SK-N-SH treated with all-trans-retinoic acid at 6 μM for 48 hours (cell line): Measurements from ENCODE around the gene MEGF9.

Experiments used
- ATAC-seq: fragments of 200-7000 bp; cut with Tn5 transposase; 3 replicates; pipeline ENCODE4 v1.9.1; 2020; ENCODE audit warnings: mild to moderate bottlenecking, moderate library complexity
- ARNTL ChIP-seq: fragments of 450-650 bp; formaldehyde crosslinking; IDR thresholded peaks from 2 replicates; pipeline ENCODE4 v1.5.0; 2020; ENCODE audit warnings: low read depth, mild to moderate bottlenecking, moderate library complexity, borderline replicate concordance
- BACH2 ChIP-seq: fragments of 250-450 bp; sonication (Bioruptor Pico); IDR thresholded peaks from 2 replicates; pipeline ENCODE4 v1.9.0; 2021; ENCODE audit warnings: mild to moderate bottlenecking, borderline replicate concordance
- CREB5 ChIP-seq: fragments of 250-450 bp; sonication (Bioruptor Pico); IDR thresholded peaks from 2 replicates; pipeline ENCODE4 v1.5.1; 2020; ENCODE audit warnings: low read depth, mild to moderate bottlenecking, moderate library complexity
- CSDC2 ChIP-seq: fragments of 250-450 bp; sonication (Bioruptor Pico); IDR thresholded peaks from 2 replicates; pipeline ENCODE4 v1.5.0; 2020; ENCODE audit warnings: mild to moderate bottlenecking, moderate library complexity
- CSRNP3 ChIP-seq: fragments of 250-450 bp; sonication (Bioruptor Pico); IDR thresholded peaks from 2 replicates; pipeline ENCODE4 v1.5.1; 2021; ENCODE audit warnings: mild to moderate bottlenecking, moderate library complexity
- ESRRG ChIP-seq: fragments of 250-450 bp; sonication (Bioruptor Pico); IDR thresholded peaks from 2 replicates; pipeline ENCODE4 v1.6.1; 2021; ENCODE audit warnings: mild to moderate bottlenecking
- GLIS3 ChIP-seq: fragments of 250-450 bp; sonication (Bioruptor Pico); IDR thresholded peaks from 2 replicates; pipeline ENCODE4 v1.5.0; 2020; ENCODE audit warnings: mild to moderate bottlenecking, moderate library complexity
- OSR1 ChIP-seq: fragments of 250-450 bp; sonication (Bioruptor Pico); IDR thresholded peaks from 2 replicates; pipeline ENCODE4 v1.8.0; 2022; ENCODE audit warnings: moderate library complexity, mild to moderate bottlenecking, inconsistent platforms
- PATZ1 ChIP-seq: fragments of 250-450 bp; sonication (Bioruptor Pico); IDR thresholded peaks from 2 replicates; pipeline ENCODE4 v1.8.0; 2020; ENCODE audit warnings: mild to moderate bottlenecking, moderate library complexity, borderline replicate concordance
- POU6F1 ChIP-seq: fragments of 250-450 bp; sonication (Bioruptor Pico); IDR thresholded peaks from 2 replicates; pipeline ENCODE4 v1.8.0; 2021; ENCODE audit warnings: low read depth, mild to moderate bottlenecking, moderate library complexity, borderline replicate concordance
- PPARA ChIP-seq: fragments of 250-450 bp; sonication (Bioruptor Pico); IDR thresholded peaks from 2 replicates; pipeline ENCODE4 v1.5.0; 2020; ENCODE audit warnings: mild to moderate bottlenecking, borderline replicate concordance
- RARB ChIP-seq: fragments of 250-450 bp; sonication (Bioruptor Pico); IDR thresholded peaks from 2 replicates; pipeline ENCODE4 v1.8.0; 2021; ENCODE audit warnings: mild to moderate bottlenecking, moderate library complexity
- SNAI2 ChIP-seq: fragments of 250-450 bp; sonication (Bioruptor Pico); IDR thresholded peaks from 2 replicates; pipeline ENCODE4 v1.5.0; 2020; ENCODE audit warnings: mild to moderate bottlenecking, moderate library complexity
- TCF4 ChIP-seq: fragments of 250-450 bp; sonication (Bioruptor Pico); IDR thresholded peaks from 2 replicates; pipeline ENCODE4 v1.8.0; 2021; ENCODE audit warnings: mild to moderate bottlenecking, moderate library complexity, borderline replicate concordance
- TOX ChIP-seq: fragments of 250-450 bp; sonication (Bioruptor Pico); IDR thresholded peaks from 2 replicates; pipeline ENCODE4 v1.8.0; 2021; ENCODE audit warnings: mild to moderate bottlenecking, moderate library complexity, borderline replicate concordance
- ZC3H10 ChIP-seq: fragments of 250-450 bp; sonication (Bioruptor Pico); IDR thresholded peaks from 2 replicates; pipeline ENCODE4 v1.5.1; 2021; ENCODE audit warnings: mild to moderate bottlenecking, moderate library complexity
- ZFP3 ChIP-seq: fragments of 250-450 bp; sonication (Bioruptor Pico); IDR thresholded peaks from 2 replicates; pipeline ENCODE4 v1.5.0; 2020; ENCODE audit warnings: mild to moderate bottlenecking, moderate library complexity
- ZFP30 ChIP-seq: fragments of 450-650 bp; formaldehyde crosslinking; IDR thresholded peaks from 2 replicates; pipeline ENCODE4 v1.5.0; 2022; ENCODE audit warnings: mild to moderate bottlenecking, moderate library complexity
- ZNF565 ChIP-seq: fragments of 450-650 bp; formaldehyde crosslinking; conservative IDR thresholded peaks from 2 replicates; pipeline ENCODE4 v1.5.0; 2020; ENCODE audit warnings: low read depth, mild to moderate bottlenecking, moderate library complexity
- ZNF70 ChIP-seq: fragments of 450-650 bp; formaldehyde crosslinking; IDR thresholded peaks from 2 replicates; pipeline ENCODE4 v1.5.0; 2020; ENCODE audit warnings: mild to moderate bottlenecking, moderate library complexity
- ZNF8 ChIP-seq: fragments of 450-650 bp; formaldehyde crosslinking; IDR thresholded peaks from 2 replicates; pipeline ENCODE4 v1.5.0; 2020; ENCODE audit warnings: mild to moderate bottlenecking, moderate library complexity
- TF ChIP-seq, protein P1 (sequence below): fragments of 250-450 bp; sonication (Bioruptor Pico); IDR thresholded peaks from 2 replicates; pipeline ENCODE4 v1.5.0; 2020; ENCODE audit warnings: mild to moderate bottlenecking, moderate library complexity

MEGF9 gene

GRCh38 chr9:120646948-120647347, 67.3 kb downstream of the MEGF9 start:
- no peak for ATAC-seq
- no peak for TF ChIP-seq ZNF565 (CRISPR knock-in tag)
- no peak for TF ChIP-seq BACH2 (CRISPR knock-in tag)
- no peak for TF ChIP-seq POU6F1 (CRISPR knock-in tag)
- TF ChIP-seq TOX (CRISPR knock-in tag), result no peak
- no peak for TF ChIP-seq CREB5
- no peak for TF ChIP-seq TCF4 (CRISPR knock-in tag)
- no peak for TF ChIP-seq PATZ1 (CRISPR knock-in tag)
- no peak for TF ChIP-seq ARNTL (CRISPR knock-in tag)
- TF ChIP-seq ZFP30, result no peak
- no peak for TF ChIP-seq PPARA (CRISPR knock-in tag)
- TF ChIP-seq, protein P1, sequence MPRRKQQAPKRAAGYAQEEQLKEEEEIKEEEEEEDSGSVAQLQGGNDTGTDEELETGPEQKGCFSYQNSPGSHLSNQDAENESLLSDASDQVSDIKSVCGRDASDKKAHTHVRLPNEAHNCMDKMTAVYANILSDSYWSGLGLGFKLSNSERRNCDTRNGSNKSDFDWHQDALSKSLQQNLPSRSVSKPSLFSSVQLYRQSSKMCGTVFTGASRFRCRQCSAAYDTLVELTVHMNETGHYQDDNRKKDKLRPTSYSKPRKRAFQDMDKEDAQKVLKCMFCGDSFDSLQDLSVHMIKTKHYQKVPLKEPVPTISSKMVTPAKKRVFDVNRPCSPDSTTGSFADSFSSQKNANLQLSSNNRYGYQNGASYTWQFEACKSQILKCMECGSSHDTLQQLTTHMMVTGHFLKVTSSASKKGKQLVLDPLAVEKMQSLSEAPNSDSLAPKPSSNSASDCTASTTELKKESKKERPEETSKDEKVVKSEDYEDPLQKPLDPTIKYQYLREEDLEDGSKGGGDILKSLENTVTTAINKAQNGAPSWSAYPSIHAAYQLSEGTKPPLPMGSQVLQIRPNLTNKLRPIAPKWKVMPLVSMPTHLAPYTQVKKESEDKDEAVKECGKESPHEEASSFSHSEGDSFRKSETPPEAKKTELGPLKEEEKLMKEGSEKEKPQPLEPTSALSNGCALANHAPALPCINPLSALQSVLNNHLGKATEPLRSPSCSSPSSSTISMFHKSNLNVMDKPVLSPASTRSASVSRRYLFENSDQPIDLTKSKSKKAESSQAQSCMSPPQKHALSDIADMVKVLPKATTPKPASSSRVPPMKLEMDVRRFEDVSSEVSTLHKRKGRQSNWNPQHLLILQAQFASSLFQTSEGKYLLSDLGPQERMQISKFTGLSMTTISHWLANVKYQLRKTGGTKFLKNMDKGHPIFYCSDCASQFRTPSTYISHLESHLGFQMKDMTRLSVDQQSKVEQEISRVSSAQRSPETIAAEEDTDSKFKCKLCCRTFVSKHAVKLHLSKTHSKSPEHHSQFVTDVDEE (CRISPR knock-in tag), result no peak
- TF ChIP-seq ESRRG (CRISPR knock-in tag), result no peak
- TF ChIP-seq ZNF70 (CRISPR knock-in tag), result no peak
- no peak for TF ChIP-seq CSDC2 (CRISPR knock-in tag)
- no peak for TF ChIP-seq ZC3H10
- TF ChIP-seq GLIS3, result no peak
- no peak for TF ChIP-seq RARB (CRISPR knock-in tag)
- no peak for TF ChIP-seq CSRNP3 (CRISPR knock-in tag)
- TF ChIP-seq ZFP3 (CRISPR knock-in tag), result no peak
- TF ChIP-seq, all 23 proteins: peak for 0

GRCh38 chr9:120645760-120646159, 68.5 kb downstream of the MEGF9 start:
- no peak for ATAC-seq

GRCh38 chr9:120643061-120643460, 71.2 kb downstream of the MEGF9 start:
- no peak for ATAC-seq
- no peak for TF ChIP-seq RARB (CRISPR knock-in tag)
- no peak for TF ChIP-seq CSRNP3 (CRISPR knock-in tag)
- no peak for TF ChIP-seq CREB5
- no peak for TF ChIP-seq OSR1 (CRISPR knock-in tag)
- TF ChIP-seq POU6F1 (CRISPR knock-in tag), result no peak
- TF ChIP-seq GLIS3, result no peak
- TF ChIP-seq SNAI2 (CRISPR knock-in tag), result no peak
- TF ChIP-seq ZFP3 (CRISPR knock-in tag), result no peak
- no peak for TF ChIP-seq PATZ1 (CRISPR knock-in tag)
- no peak for TF ChIP-seq TCF4 (CRISPR knock-in tag)

More at GRCh38 chr9:120645760-120646159, 68.5 kb downstream of the MEGF9 start:
- TF ChIP-seq ZNF8, result no peak
- no peak for TF ChIP-seq ZNF565 (CRISPR knock-in tag)
- no peak for TF ChIP-seq GLIS3
- TF ChIP-seq, all 23 proteins: peak for 0
